Stimulated activated naive CD8-positive, alpha-beta T cell treated with anti-CD3 and anti-CD28 coated beads, Interleukin-15, Interleukin-2, amounts not matched to agents 100 ng/mL and 50 ng/mL, for 24 hours (primary cell): Measurements from ENCODE around the gene ASCC3.

Experiments
- H3K27ac Mint-ChIP-seq: one replicate; pipeline ENCODE4 v1.8.0; 2021; ENCODE audit warnings: mild to moderate bottlenecking, mixed read lengths
- H3K27me3 Mint-ChIP-seq: one replicate; pipeline ENCODE4 v1.8.0; 2021; ENCODE audit warnings: mixed read lengths
- H3K36me3 Mint-ChIP-seq: one replicate; pipeline ENCODE4 v1.8.0; 2021; ENCODE audit warnings: low read depth, mixed read lengths
- H3K4me1 Mint-ChIP-seq: one replicate; pipeline ENCODE4 v1.8.0; 2021; ENCODE audit warnings: low read depth, mixed read lengths
- H3K4me3 Mint-ChIP-seq: one replicate; pipeline ENCODE4 v1.8.0; 2021; ENCODE audit warnings: mild to moderate bottlenecking, mixed read lengths
- H3K9me3 Mint-ChIP-seq: one replicate; pipeline ENCODE4 v1.8.0; 2021; ENCODE audit warnings: mixed read lengths

Gene ASCC3

DNA sequence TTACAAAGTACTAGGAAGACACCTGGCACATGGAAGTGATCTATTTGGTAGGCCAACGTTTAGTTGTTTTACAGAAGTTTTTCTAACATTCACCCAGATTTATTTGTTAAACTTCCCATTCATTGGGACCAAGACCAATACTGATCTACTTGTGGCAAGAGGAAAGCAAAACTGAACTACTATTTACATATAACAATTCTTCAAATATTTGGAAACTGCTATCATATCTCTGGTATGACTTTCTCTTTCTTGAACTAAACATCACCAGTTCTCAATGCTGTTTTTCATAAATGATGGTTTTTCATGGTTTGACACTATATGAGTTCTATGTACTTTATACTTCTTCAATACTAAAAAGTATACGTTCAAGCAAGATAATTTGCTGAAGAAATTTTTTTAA, 189.2 kb downstream of the ASCC3 start:
- peaks cover 12% of the 10 kb centered on the region for H3K36me3 Mint-ChIP-seq
- no peak overlapping the region for H3K27ac Mint-ChIP-seq
- H3K9me3 Mint-ChIP-seq: no peaks in the 10 kb centered on the region
- no peaks in the 10 kb centered on the region for H3K27me3 Mint-ChIP-seq
- no peaks in the 10 kb centered on the region for H3K4me1 Mint-ChIP-seq
- H3K4me3 Mint-ChIP-seq: no peak overlapping the region

- no peaks in the 10 kb centered on the region for H3K9me3 Mint-ChIP-seq
- peaks cover 27% of the 10 kb centered on the region for H3K36me3 Mint-ChIP-seq
- no peak overlapping the region for H3K27ac Mint-ChIP-seq
- no peak overlapping the region for H3K4me3 Mint-ChIP-seq
- H3K27me3 Mint-ChIP-seq: no peaks in the 10 kb centered on the region
- H3K4me1 Mint-ChIP-seq: no peaks in the 10 kb centered on the region
Measured at GRCh38 chr6:100686216-100686615, 194.9 kb downstream of the ASCC3 start.

GRCh38 chr6:100685747-100686146, 195.4 kb downstream of the ASCC3 start:
- peaks cover 27% of the 10 kb centered on the region for H3K36me3 Mint-ChIP-seq
- H3K9me3 Mint-ChIP-seq: no peaks in the 10 kb centered on the region

GRCh38 chr6:100680163-100680562, 201.0 kb downstream of the ASCC3 start:
- Mint-ChIP-seq H3K27me3 (no peaks in the 10 kb centered on the region), H3K4me1 (no peaks in the 10 kb centered on the region), H3K27ac (no peak overlapping the region), H3K9me3 (no peaks in the 10 kb centered on the region), H3K36me3 (peaks cover 10% of the 10 kb centered on the region), H3K4me3 (no peak overlapping the region)

More at GRCh38 chr6:100685747-100686146, 195.4 kb downstream of the ASCC3 start:
- Mint-ChIP-seq H3K27me3 (no peaks in the 10 kb centered on the region), H3K4me3 (no peak overlapping the region), H3K27ac (no peak overlapping the region), H3K4me1 (no peaks in the 10 kb centered on the region)

DNA sequence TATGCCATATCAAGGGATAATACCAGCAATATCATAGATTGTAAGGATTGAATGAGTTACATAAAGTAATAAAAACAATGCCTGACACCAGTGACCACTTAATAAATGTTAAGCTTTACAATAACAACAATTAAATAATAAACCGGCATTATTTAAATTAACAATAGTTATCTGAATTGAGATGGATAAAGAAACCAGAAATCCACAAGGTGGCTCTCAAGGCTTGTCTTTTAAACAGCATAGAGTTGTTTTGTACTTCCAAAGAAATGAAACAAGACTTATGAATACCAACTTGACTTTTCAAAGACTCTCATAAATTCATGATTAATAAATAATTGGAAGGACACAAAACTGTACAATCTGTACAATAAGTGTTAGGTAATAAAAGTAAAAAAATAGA, 203.1 kb downstream of the ASCC3 start:
- H3K4me3 Mint-ChIP-seq: no peak overlapping the region
- peaks cover 8% of the 10 kb centered on the region for H3K36me3 Mint-ChIP-seq
- H3K27ac Mint-ChIP-seq: no peak overlapping the region
- H3K4me1 Mint-ChIP-seq: no peaks in the 10 kb centered on the region
- no peaks in the 10 kb centered on the region for H3K27me3 Mint-ChIP-seq
- no peaks in the 10 kb centered on the region for H3K9me3 Mint-ChIP-seq

DNA sequence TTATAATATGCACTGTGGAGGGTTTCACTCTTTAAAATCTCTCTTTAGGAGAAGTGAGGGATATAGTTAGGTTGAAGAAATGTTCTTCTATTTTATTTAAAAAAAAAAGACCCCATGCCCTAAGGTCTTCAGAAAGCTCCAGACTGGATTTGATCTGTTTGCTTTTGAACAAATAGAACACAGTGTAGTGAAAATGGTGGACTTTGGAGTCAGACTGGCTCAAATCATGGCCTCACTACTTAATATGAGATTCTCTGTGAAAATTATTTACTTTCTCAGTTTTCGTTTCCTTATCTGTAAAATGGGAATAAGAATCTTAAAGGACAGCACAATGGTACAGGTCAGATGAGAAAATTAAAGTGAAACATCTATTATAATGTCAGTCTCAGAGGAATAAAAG, 203.9 kb downstream of the ASCC3 start:
- Mint-ChIP-seq H3K27ac (no peak overlapping the region), H3K9me3 (no peaks in the 10 kb centered on the region), H3K4me1 (no peaks in the 10 kb centered on the region), H3K27me3 (no peaks in the 10 kb centered on the region), H3K4me3 (no peak overlapping the region), H3K36me3 (peaks cover 6% of the 10 kb centered on the region)

- H3K27me3 Mint-ChIP-seq: no peaks in the 10 kb centered on the region
- H3K27ac Mint-ChIP-seq: no peak overlapping the region
- no peak overlapping the region for H3K4me3 Mint-ChIP-seq
- H3K4me1 Mint-ChIP-seq: no peaks in the 10 kb centered on the region
- H3K9me3 Mint-ChIP-seq: no peaks in the 10 kb centered on the region
- H3K36me3 Mint-ChIP-seq: peaks cover 24% of the 10 kb centered on the region
Measured at GRCh38 chr6:100673641-100674040, 207.5 kb downstream of the ASCC3 start.

- H3K27me3 Mint-ChIP-seq: no peaks in the 10 kb centered on the region
Measured at GRCh38 chr6:100671740-100672139, 209.4 kb downstream of the ASCC3 start.

DNA sequence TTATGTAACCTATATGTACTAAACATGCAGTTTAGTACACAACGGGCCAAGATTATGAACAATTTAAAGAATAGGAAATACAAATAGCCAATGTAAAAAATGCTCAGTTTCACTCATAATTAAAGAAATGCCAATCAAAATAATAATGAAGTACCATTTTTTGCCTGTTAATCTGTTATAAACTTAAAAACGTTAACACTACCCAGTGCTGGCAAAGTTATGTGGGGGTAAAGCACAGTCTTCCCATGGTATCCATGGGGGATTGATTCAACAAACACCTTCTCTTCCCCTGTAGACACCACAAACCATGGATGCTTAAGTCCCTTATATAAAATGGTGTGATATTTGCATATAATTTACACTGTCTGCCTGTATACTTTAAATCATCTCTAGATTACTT, 211.1 kb downstream of the ASCC3 start:
- Mint-ChIP-seq H3K4me3 (no peak overlapping the region), H3K4me1 (peaks cover 3% of the 10 kb centered on the region), H3K36me3 (peaks cover 26% of the 10 kb centered on the region), H3K27ac (no peak overlapping the region), H3K27me3 (no peaks in the 10 kb centered on the region), H3K9me3 (no peaks in the 10 kb centered on the region)

More at GRCh38 chr6:100671740-100672139, 209.4 kb downstream of the ASCC3 start:
- no peaks in the 10 kb centered on the region for H3K9me3 Mint-ChIP-seq
- H3K36me3 Mint-ChIP-seq: peaks cover 26% of the 10 kb centered on the region
- no peak overlapping the region for H3K4me3 Mint-ChIP-seq
- no peaks in the 10 kb centered on the region for H3K4me1 Mint-ChIP-seq
- no peak overlapping the region for H3K27ac Mint-ChIP-seq

DNA sequence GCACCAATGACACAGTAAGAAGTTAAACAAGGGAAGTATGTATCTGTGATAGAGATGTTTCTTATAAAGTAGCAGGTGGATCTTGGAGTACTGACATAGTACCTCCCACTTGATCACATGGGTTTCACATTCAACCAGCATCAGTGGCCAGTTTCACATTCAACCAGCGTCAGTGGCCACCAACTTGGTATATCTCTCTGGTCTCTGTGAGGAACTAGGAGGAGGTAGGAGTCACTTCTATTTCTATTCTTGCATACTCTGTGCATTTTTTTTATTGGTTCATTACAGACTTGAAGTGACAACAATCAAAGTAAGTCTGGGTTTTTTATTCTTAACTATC, 216.1 kb downstream of the ASCC3 start:
- H3K4me1 Mint-ChIP-seq: peaks cover 12% of the 10 kb centered on the region
- no peaks in the 10 kb centered on the region for H3K9me3 Mint-ChIP-seq
- no peaks in the 10 kb centered on the region for H3K27me3 Mint-ChIP-seq
- no peak overlapping the region for H3K27ac Mint-ChIP-seq
- peaks cover 18% of the 10 kb centered on the region for H3K36me3 Mint-ChIP-seq
- H3K4me3 Mint-ChIP-seq: no peak overlapping the region

DNA sequence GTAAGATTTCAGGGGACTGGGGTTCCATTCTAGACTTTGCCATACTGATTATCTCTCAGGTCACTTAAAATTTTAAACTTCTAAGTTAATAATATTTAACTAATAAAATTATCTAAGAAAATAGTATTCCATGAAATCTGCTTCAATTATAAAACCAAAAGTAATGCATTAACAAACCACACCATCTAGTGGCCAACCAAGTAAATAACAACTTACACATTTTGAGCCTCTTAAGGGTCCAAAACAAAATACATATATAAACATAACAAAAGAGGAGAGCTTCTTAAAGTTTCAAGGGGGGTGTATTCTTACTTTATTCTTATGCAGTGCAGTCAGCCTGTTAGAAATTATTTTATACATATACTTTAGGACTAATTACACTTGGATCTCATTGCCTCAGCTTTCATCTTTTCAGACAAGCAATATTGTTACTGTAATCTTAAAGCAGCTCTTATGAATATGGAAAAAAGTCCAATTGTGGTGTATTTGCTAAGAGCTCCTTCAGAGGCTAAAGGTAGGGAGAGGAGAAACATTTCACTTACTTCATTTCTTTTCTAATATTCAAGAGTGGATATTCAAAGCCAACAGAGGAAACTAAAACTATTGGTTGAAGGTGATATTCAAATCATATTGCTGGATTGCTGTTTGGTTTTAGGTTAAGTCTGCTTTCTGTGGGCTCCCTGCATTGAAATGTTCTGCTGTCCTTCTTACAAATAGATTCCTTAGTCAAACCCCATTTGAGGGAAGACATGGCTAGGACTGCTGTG, 216.7 kb downstream of the ASCC3 start:
- no peaks in the 10 kb centered on the region for H3K27me3 Mint-ChIP-seq
- H3K9me3 Mint-ChIP-seq: no peaks in the 10 kb centered on the region
- no peak overlapping the region for H3K4me3 Mint-ChIP-seq
- H3K4me1 Mint-ChIP-seq: peaks cover 12% of the 10 kb centered on the region
- no peak overlapping the region for H3K27ac Mint-ChIP-seq
- peaks cover 18% of the 10 kb centered on the region for H3K36me3 Mint-ChIP-seq

GRCh38 chr6:100663219-100663863, 217.8 kb downstream of the ASCC3 start:
- Mint-ChIP-seq H3K4me1 (peaks cover 12% of the 10 kb centered on the region), H3K27ac (no peak overlapping the region), H3K36me3 (peaks cover 18% of the 10 kb centered on the region), H3K9me3 (no peaks in the 10 kb centered on the region), H3K27me3 (no peaks in the 10 kb centered on the region), H3K4me3 (no peak overlapping the region)

GRCh38 chr6:100662264-100662663, 218.9 kb downstream of the ASCC3 start:
- H3K9me3 Mint-ChIP-seq: no peaks in the 10 kb centered on the region
- no peak overlapping the region for H3K4me3 Mint-ChIP-seq
- H3K27ac Mint-ChIP-seq: no peak overlapping the region
- no peaks in the 10 kb centered on the region for H3K27me3 Mint-ChIP-seq
- peaks cover 12% of the 10 kb centered on the region for H3K4me1 Mint-ChIP-seq
- peaks cover 14% of the 10 kb centered on the region for H3K36me3 Mint-ChIP-seq

- H3K27ac Mint-ChIP-seq: no peak overlapping the region
- H3K27me3 Mint-ChIP-seq: no peaks in the 10 kb centered on the region
- H3K9me3 Mint-ChIP-seq: no peaks in the 10 kb centered on the region
- H3K4me1 Mint-ChIP-seq: no peaks in the 10 kb centered on the region
- no peak overlapping the region for H3K4me3 Mint-ChIP-seq
- peaks cover 15% of the 10 kb centered on the region for H3K36me3 Mint-ChIP-seq
Measured at GRCh38 chr6:100658486-100658885, 222.6 kb downstream of the ASCC3 start.

- Mint-ChIP-seq H3K4me1 (no peaks in the 10 kb centered on the region), H3K9me3 (no peaks in the 10 kb centered on the region), H3K27me3 (no peaks in the 10 kb centered on the region), H3K4me3 (no peak overlapping the region), H3K36me3 (peaks cover 15% of the 10 kb centered on the region), H3K27ac (no peak overlapping the region)
Measured at GRCh38 chr6:100657678-100658330, 223.3 kb downstream of the ASCC3 start.
